Neuron (in vitro differentiated cells): Measurements from ENCODE around the gene DEAF1.

ENCODE experiments used
- H2AFZ ChIP-seq: one replicate; pipeline ENCODE4 v1.6.1; 2013; ENCODE audit warnings: low read depth, mild to moderate bottlenecking, inconsistent platforms, low read length, moderate library complexity
- H3K27me3 ChIP-seq: one replicate; pipeline ENCODE4 v1.6.1; 2013; ENCODE audit warnings: low read length; ENCODE audit not compliant: insufficient read depth
- H3K36me3 ChIP-seq: one replicate; pipeline ENCODE4 v1.6.1; 2013; ENCODE audit warnings: low read length; ENCODE audit not compliant: insufficient read depth
- H3K4me1 ChIP-seq: one replicate; pipeline ENCODE4 v1.6.1; 2013; ENCODE audit warnings: low read length; ENCODE audit not compliant: insufficient read depth
- H3K4me3 ChIP-seq: 2 replicates; pipeline ENCODE4 v1.5.1; 2013; ENCODE audit warnings: mild to moderate bottlenecking, low read length, moderate library complexity
- H3K9me3 ChIP-seq: one replicate; pipeline ENCODE4 v1.6.1; 2013; ENCODE audit warnings: low read length

Gene DEAF1

GRCh38 chr11:606245-606644, 88.8 kb downstream of the DEAF1 start:
- Histone ChIP-seq H3K9me3 (no peaks in the 10 kb centered on the region), H2AFZ (no peak overlapping the region), H3K36me3 (peaks cover 95% of the 10 kb centered on the region), H3K4me3 (no peak overlapping the region), H3K27me3 (no peaks in the 10 kb centered on the region), H3K4me1 (no peaks in the 10 kb centered on the region)

GRCh38 chr11:605286-606129, 89.5 kb downstream of the DEAF1 start:
- peaks cover 92% of the 10 kb centered on the region for H3K36me3 ChIP-seq
- no peaks in the 10 kb centered on the region for H3K9me3 ChIP-seq

GRCh38 chr11:603154-603553, 91.9 kb downstream of the DEAF1 start:
- H2AFZ ChIP-seq: no peak overlapping the region
- H3K4me1 ChIP-seq: no peaks in the 10 kb centered on the region
- H3K4me3 ChIP-seq: no peak overlapping the region
- H3K27me3 ChIP-seq: no peaks in the 10 kb centered on the region
- no peaks in the 10 kb centered on the region for H3K9me3 ChIP-seq
- peaks cover 87% of the 10 kb centered on the region for H3K36me3 ChIP-seq

More at GRCh38 chr11:605286-606129, 89.5 kb downstream of the DEAF1 start:
- Histone ChIP-seq H3K4me1 (no peaks in the 10 kb centered on the region), H3K4me3 (no peak overlapping the region), H3K27me3 (no peaks in the 10 kb centered on the region), H2AFZ (no peak overlapping the region)

GRCh38 chr11:601573-602245, 93.3 kb downstream of the DEAF1 start:
- H3K36me3 ChIP-seq: peaks cover 84% of the 10 kb centered on the region

GRCh38 chr11:598005-598680, 96.9 kb downstream of the DEAF1 start:
- H3K4me1 ChIP-seq: no peaks in the 10 kb centered on the region
- H2AFZ ChIP-seq: no peak overlapping the region
- H3K9me3 ChIP-seq: no peaks in the 10 kb centered on the region
- H3K4me3 ChIP-seq: no peak overlapping the region
- H3K36me3 ChIP-seq: peaks cover 82% of the 10 kb centered on the region
- H3K27me3 ChIP-seq: no peaks in the 10 kb centered on the region

More at GRCh38 chr11:601573-602245, 93.3 kb downstream of the DEAF1 start:
- H3K4me1 ChIP-seq: no peaks in the 10 kb centered on the region
- no peak overlapping the region for H3K4me3 ChIP-seq
- H3K9me3 ChIP-seq: no peaks in the 10 kb centered on the region
- no peaks in the 10 kb centered on the region for H3K27me3 ChIP-seq
- H2AFZ ChIP-seq: no peak overlapping the region

GRCh38 chr11:597166-597725, 97.8 kb downstream of the DEAF1 start:
- no peaks in the 10 kb centered on the region for H3K9me3 ChIP-seq
- H3K4me1 ChIP-seq: no peaks in the 10 kb centered on the region
- H3K4me3 ChIP-seq: no peak overlapping the region
- no peaks in the 10 kb centered on the region for H3K27me3 ChIP-seq
- H2AFZ ChIP-seq: no peak overlapping the region
- H3K36me3 ChIP-seq: peaks cover 83% of the 10 kb centered on the region

- Histone ChIP-seq H3K36me3 (peaks cover 80% of the 10 kb centered on the region), H3K27me3 (no peaks in the 10 kb centered on the region), H2AFZ (no peak overlapping the region), H3K4me1 (no peaks in the 10 kb centered on the region), H3K4me3 (no peak overlapping the region), H3K9me3 (no peaks in the 10 kb centered on the region)
Measured at GRCh38 chr11:596374-596773, 98.6 kb downstream of the DEAF1 start.

- Histone ChIP-seq H3K9me3 (no peaks in the 10 kb centered on the region), H3K27me3 (no peaks in the 10 kb centered on the region), H3K4me3 (no peak overlapping the region), H3K4me1 (no peaks in the 10 kb centered on the region), H2AFZ (no peak overlapping the region), H3K36me3 (peaks cover 85% of the 10 kb centered on the region)
Measured at GRCh38 chr11:595400-595799, 99.6 kb downstream of the DEAF1 start.
